Stomach smooth muscle (tissue), 2 donors: ENCODE data around the gene TLX3.

ENCODE experiments used
- H3K27ac ChIP-seq: one replicate; pipeline ENCODE4 v1.7.0; 2013; ENCODE audit warnings: mild to moderate bottlenecking, low read length, inconsistent platforms
- H3K27me3 ChIP-seq, 2 donors: one replicate each; pipeline ENCODE4 v1.7.0; 2013; ENCODE audit warnings: low read length in 2 of 2; ENCODE audit not compliant: insufficient read depth in 2 of 2, control insufficient read depth in 1 of 2
- H3K36me3 ChIP-seq, 2 donors: one replicate each; pipeline ENCODE4 v1.7.0; 2013; ENCODE audit warnings: low read length in 2 of 2; ENCODE audit not compliant: control insufficient read depth in 2 of 2, insufficient read depth in 2 of 2
- H3K4me1 ChIP-seq: one replicate; pipeline ENCODE4 v1.7.0; 2013; ENCODE audit warnings: low read length; ENCODE audit not compliant: control insufficient read depth, insufficient read depth
- H3K4me3 ChIP-seq, 2 donors: one replicate each; pipeline ENCODE4 v1.7.0; 2013; ENCODE audit warnings: low read length in 2 of 2
- H3K9ac ChIP-seq, 2 donors: one replicate each; pipeline ENCODE4 v1.7.0; 2013; ENCODE audit warnings: low read length in 2 of 2, mild to moderate bottlenecking in 1 of 2
- H3K9me3 ChIP-seq, 2 donors: one replicate each; pipeline ENCODE4 v1.7.0; 2013; ENCODE audit warnings: low read length in 2 of 2; ENCODE audit not compliant: control insufficient read depth in 2 of 2
- donor health status: healthy.
- donor health status: Pancreatic carcinoma.

The TLX3 gene

DNA sequence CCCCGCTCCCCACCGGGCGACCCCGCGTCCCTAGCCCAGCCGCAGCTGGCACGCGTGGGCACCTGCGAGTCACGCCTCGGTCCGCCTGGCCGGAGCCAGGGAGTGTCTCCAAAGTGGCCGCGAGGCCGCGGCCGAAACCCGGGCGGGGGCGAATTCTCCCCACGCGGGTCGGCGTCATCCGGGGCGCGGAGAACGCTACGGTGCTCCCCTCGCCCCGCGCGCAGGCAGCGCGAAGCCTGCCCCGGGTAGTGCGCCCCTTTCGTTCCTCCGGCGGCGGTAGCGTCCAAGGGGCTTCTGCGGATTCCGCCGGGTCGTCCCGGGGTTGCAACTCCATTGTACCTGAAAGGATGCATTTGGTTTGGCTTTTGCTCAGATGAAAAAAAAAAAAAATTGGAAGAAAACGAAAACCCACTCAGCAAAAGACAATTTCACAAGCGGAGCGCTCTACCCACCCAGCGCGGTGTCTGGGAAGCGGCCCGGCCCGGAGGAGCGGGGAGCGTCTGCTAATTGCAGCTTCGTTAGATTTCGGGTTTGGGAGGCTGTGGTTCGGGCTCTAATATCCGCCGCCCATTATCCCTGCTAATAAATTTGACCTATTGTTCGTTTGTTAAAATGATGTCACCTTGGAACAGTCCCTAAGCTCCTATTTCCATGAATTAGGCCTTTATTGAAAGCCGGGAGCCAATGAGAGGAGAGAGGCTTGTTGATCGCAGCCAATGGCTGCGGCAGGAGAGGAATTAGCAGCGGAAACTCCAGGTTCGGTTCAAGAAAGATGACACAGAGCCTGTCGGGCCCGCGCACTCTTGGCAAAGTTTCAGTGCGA is at the start of gene TLX3:
TLX3 (plus strand) TSS at position 796 of the 823 bp plus-strand sequence. CDS start 118 bp downstream, outside the sequence.
- no peak within 1 kb of the TSS for H3K4me3 ChIP-seq
- H3K27me3 ChIP-seq: peaks cover 71 to 93% of the 10 kb centered on the region in 2 donors
- no peaks in the 10 kb centered on the region for H3K36me3 ChIP-seq
- H3K4me1 ChIP-seq: peaks cover 32% of the 10 kb centered on the region
- H3K27ac ChIP-seq: no peak within 1 kb of the TSS
- no peak within 1 kb of the TSS for H3K9ac ChIP-seq
- H3K9me3 ChIP-seq: no peaks in the 10 kb centered on the region

- H3K4me3 ChIP-seq: no peak overlapping the region
- no peaks in the 10 kb centered on the region for H3K36me3 ChIP-seq
- no peaks in the 10 kb centered on the region for H3K9me3 ChIP-seq
- H3K4me1 ChIP-seq: no peaks in the 10 kb centered on the region
- H3K9ac ChIP-seq: no peak overlapping the region
- no peak overlapping the region for H3K27ac ChIP-seq
- H3K27me3 ChIP-seq: no peaks in the 10 kb centered on the region
Observed at GRCh38 chr5:171261361-171261760, 47.7 kb upstream of the TLX3 start.

DNA sequence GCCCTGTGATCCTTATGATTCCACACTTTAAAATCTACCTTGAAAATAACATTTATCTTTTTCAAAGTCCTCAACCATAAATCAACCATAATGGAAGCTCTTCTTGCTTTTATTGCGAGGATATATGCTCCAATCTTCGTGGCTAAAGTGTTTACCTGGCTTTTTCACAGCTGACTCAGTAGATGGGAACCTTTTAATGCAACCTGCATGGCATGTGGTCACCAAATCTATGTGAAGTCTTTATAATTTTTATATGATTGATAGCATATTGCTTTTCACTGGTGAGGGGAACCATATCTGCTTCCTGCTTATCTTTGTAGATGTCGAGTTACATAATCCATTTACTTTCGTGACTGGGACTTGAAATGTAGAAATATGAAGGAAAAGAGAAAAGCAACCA is 47.1 kb upstream of the TLX3 start:
- Histone ChIP-seq H3K9ac (no peak overlapping the region), H3K4me3 (no peak overlapping the region), H3K36me3 (no peaks in the 10 kb centered on the region), H3K27me3 (no peaks in the 10 kb centered on the region), H3K27ac (no peak overlapping the region), H3K9me3 (no peaks in the 10 kb centered on the region), H3K4me1 (no peaks in the 10 kb centered on the region)

DNA sequence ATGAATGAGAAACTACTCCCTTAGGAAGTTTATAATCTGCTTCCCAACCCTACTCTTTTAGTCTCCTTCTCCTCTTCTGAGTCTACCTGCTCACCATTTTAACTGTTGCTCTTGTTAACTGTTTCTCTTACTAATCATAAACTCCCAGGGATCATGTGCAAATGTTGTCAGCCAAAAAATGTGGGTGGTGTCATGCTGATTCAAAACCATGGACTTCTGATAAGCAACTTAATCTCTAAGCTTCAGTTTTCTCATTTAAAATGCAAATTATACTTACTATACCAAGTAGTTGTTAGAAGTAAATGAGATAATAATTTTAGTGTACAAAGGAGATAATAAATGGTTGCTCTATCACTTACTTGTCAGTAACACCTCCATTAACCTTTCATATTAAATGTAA is 45.9 kb upstream of the TLX3 start:
- no peaks in the 10 kb centered on the region for H3K27me3 ChIP-seq
- no peaks in the 10 kb centered on the region for H3K9me3 ChIP-seq
- no peak overlapping the region for H3K27ac ChIP-seq
- no peaks in the 10 kb centered on the region for H3K4me1 ChIP-seq
- H3K4me3 ChIP-seq: no peak overlapping the region
- no peak overlapping the region for H3K9ac ChIP-seq
- no peaks in the 10 kb centered on the region for H3K36me3 ChIP-seq

GRCh38 chr5:171264843-171265242 is 44.2 kb upstream of the TLX3 start:
- no peaks in the 10 kb centered on the region for H3K36me3 ChIP-seq
- no peaks in the 10 kb centered on the region for H3K9me3 ChIP-seq
- H3K4me3 ChIP-seq: no peak overlapping the region
- H3K27ac ChIP-seq: no peak overlapping the region
- H3K27me3 ChIP-seq: no peaks in the 10 kb centered on the region
- no peak overlapping the region for H3K9ac ChIP-seq
- H3K4me1 ChIP-seq: no peaks in the 10 kb centered on the region

GRCh38 chr5:171268700-171269620 is 40.1 kb upstream of the TLX3 start:
- no peak overlapping the region for H3K4me3 ChIP-seq
- H3K9me3 ChIP-seq: no peaks in the 10 kb centered on the region
- H3K36me3 ChIP-seq: no peaks in the 10 kb centered on the region
- H3K27ac ChIP-seq: no peak overlapping the region
- no peaks in the 10 kb centered on the region for H3K27me3 ChIP-seq
- H3K4me1 ChIP-seq: no peaks in the 10 kb centered on the region
- no peak overlapping the region for H3K9ac ChIP-seq

DNA sequence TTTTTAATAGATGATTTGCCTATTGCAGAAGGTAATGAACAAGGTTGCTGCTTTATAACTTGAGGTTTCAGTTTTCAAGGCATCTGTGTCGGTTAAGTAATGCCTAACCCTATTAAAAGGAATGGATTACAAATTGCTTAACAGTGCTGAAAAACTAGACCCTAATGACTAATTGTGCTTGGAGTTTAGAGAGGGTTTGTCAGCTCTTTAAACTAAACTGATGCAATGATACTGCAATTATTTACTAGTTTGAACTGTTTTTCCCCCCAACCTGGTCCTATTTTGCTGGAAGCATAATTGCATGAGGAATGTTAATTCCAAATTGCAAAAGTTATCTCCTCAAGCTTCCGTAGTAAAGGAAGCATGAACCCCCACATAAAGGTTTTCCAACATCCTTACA is 39.3 kb upstream of the TLX3 start:
- Histone ChIP-seq H3K4me3 (no peak overlapping the region), H3K9ac (no peak overlapping the region), H3K27me3 (no peaks in the 10 kb centered on the region), H3K9me3 (no peaks in the 10 kb centered on the region), H3K27ac (no peak overlapping the region), H3K4me1 (no peaks in the 10 kb centered on the region), H3K36me3 (no peaks in the 10 kb centered on the region)

DNA sequence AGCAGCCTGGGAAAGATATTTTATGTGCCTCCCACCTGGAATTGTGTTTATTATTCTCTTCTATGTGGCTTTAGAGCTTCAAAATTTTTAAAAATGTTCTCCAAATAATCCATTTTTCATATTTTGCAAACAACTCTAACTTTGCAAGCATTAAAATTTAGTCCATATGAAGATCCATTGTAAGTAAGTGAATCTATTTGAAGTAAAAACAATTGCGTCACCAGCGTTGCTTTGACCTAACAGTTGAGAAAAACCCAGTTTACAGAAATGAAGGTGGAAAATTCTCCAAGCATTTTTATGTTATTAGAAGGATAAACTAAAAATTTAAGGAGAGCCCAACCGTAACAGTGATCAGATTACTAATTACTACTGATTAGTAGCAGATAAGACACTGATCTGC is 38.9 kb upstream of the TLX3 start:
- H3K4me1 ChIP-seq: no peaks in the 10 kb centered on the region
- H3K27ac ChIP-seq: no peak overlapping the region
- no peaks in the 10 kb centered on the region for H3K36me3 ChIP-seq
- no peaks in the 10 kb centered on the region for H3K27me3 ChIP-seq
- no peaks in the 10 kb centered on the region for H3K9me3 ChIP-seq
- no peak overlapping the region for H3K4me3 ChIP-seq
- H3K9ac ChIP-seq: no peak overlapping the region

DNA sequence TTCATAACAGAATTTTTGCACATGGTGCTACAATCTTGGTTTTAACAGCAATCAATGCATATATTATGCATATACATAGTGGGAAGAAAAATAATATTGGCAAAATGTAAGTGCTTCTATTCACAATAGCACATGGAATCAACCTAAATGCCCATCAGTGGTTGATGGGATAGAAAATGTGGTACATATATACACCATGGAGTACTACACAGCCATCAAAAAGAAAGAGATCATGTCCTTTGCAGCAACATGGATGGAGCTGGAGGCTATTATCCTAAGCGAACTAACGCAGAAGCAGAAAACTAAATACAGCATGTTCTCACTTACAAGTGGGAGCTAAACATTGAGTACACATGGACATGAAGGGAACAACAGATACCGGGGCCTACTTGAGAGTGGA is 37.2 kb upstream of the TLX3 start:
- Histone ChIP-seq H3K4me1 (no peaks in the 10 kb centered on the region), H3K9me3 (no peaks in the 10 kb centered on the region), H3K27ac (no peak overlapping the region), H3K27me3 (no peaks in the 10 kb centered on the region), H3K4me3 (no peak overlapping the region), H3K36me3 (no peaks in the 10 kb centered on the region), H3K9ac (no peak overlapping the region)

DNA sequence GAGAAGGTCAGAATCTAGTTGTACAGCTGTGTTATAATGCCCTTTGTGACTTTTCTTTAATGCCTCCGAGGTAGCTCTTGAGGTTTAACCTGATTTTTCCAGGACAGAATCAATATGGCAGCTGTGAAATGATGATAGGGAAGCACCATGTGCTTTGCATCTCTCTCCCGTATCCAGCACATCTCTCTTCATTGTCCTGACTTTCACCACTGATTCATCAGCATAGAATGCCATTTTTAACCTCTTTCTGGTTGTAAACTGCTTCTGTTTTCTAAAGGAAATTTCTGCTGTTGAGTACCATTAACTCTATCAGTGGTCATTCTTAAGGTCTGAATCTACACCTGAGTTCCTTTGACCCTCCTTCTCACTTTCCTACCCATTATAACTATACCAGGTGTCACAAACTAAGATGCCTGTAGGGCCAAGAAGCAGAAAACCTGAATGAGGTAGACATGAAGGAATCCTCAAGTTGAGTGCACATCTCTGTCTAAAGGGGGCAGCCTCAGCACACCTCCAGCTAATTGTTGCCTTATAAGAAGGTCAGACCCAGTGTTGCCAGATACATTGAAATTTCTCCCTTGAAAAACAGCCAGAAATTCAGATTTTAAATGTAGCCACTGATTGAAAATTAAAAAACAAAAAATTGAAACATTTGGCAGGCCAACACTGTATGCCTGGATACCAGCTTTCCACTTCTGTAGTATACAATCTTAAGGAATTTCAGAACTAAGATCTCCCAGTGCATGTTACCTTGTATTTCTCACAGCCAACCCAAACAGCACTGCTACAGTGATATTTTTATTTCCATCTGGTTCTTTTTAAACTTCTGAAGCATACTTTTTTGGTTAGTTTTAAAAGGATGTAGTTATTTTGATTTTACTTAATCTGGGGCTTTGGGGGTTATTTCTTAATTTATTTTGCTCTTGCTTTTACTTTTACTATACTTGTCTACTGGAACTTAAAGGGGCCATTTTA is 35.8 kb upstream of the TLX3 start:
- no peak overlapping the region for H3K9ac ChIP-seq
- no peaks in the 10 kb centered on the region for H3K36me3 ChIP-seq
- no peaks in the 10 kb centered on the region for H3K4me1 ChIP-seq
- H3K4me3 ChIP-seq: no peak overlapping the region
- H3K27me3 ChIP-seq: no peaks in the 10 kb centered on the region
- no peak overlapping the region for H3K27ac ChIP-seq
- H3K9me3 ChIP-seq: no peaks in the 10 kb centered on the region
